ENCODE results near the gene PIGN.

The PIGN gene

DNA sequence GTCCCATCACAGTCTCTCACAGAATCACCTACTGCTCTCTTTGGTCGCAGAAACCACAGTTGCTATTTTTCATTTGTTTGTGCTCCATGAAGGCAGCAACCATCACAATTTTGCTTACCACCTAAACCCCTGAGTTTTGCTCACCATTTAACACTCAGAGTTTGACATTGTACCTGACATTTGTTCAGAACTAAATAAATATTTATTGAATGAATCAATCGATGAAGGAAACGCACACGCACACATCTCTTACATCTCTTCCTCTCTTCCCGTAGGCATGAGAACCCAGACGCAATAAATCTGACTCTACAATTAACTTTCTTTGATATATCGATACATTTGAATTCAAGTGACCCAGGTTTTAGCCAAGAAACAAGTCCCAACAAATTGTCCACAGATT lies 188.5 kb downstream of the PIGN start:
- peak; percentile 17 for DNase-seq (ENCODE audit: low read depth)
- TF ChIP-seq CTCF (conservative IDR thresholded peaks at IDR 0.05; ENCODE audit: low read length) = no peak
- H3K4me3 ChIP-seq (ENCODE audit: low read length) = no peak overlapping the region

DNA sequence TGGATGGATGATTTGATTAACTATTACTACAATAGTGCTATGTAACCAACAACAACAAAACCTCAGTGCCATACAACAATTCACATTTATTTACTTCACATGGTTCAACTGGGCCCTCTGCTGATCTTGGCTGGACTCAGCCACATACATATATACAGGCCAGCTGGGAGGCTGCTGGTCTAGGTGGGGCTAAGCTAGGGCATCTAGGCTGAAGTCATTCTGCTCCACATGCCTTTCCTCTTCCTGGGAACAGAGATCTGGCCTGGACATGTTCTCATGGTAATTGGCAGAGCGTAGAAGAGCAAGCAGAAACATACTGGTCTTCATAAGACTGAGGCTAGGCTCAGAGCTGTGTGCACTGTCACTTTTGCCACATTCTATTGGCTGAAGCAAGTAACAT lies 191.2 kb downstream of the PIGN start:
- no peak for DNase-seq (ENCODE audit: low read depth)
- H3K4me3 ChIP-seq (ENCODE audit: low read length) = no peak overlapping the region
- no peak for TF ChIP-seq CTCF (conservative IDR thresholded peaks at IDR 0.05; ENCODE audit: low read length)

GRCh38 chr18:61993831-61994230 lies 193.0 kb downstream of the PIGN start:
- TF ChIP-seq CTCF (conservative IDR thresholded peaks at IDR 0.05; ENCODE audit: low read length) = no peak
- H3K4me3 ChIP-seq (ENCODE audit: low read length) = no peak overlapping the region
- peak; percentile 53 for DNase-seq (ENCODE audit: low read depth)

GRCh38 chr18:61992923-61993322 lies 193.9 kb downstream of the PIGN start:
- peak; percentile 82 for DNase-seq (ENCODE audit: low read depth)
- H3K4me3 ChIP-seq (ENCODE audit: low read length) = no peak overlapping the region
- no peak; the same call in 1 of the 2 replicates for TF ChIP-seq CTCF (conservative IDR thresholded peaks at IDR 0.05; ENCODE audit: low read length)

- TF ChIP-seq CTCF (conservative IDR thresholded peaks at IDR 0.05; ENCODE audit: low read length) = no peak
- peak; percentile 86 for DNase-seq (ENCODE audit: low read depth)
Measured at GRCh38 chr18:61992285-61992684, 194.6 kb downstream of the PIGN start.

DNA sequence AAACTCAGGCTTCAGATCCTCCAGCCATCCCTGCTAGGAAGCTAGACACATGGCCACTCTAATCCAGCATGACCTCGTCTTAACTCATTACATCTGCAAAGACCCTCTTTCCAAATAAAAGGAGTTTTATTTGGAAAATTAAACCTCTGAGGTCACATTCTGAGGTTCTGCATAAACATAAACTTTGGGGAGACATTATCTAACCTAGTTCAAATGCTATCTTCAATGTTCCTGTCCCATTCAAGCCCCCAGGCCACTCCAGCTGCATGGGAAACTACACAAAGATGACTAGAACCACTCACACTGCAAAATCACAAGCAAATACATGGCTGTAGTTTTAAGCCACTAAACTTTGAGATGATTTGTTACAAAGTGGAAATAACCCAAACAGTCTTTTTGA lies 195.0 kb downstream of the PIGN start:
- TF ChIP-seq CTCF (conservative IDR thresholded peaks at IDR 0.05; ENCODE audit: low read length) = no peak
- no peak overlapping the region for H3K4me3 ChIP-seq (ENCODE audit: low read length)
- DNase-seq (ENCODE audit: low read depth) = no peak

More at GRCh38 chr18:61992285-61992684, 194.6 kb downstream of the PIGN start:
- no peak overlapping the region for H3K4me3 ChIP-seq (ENCODE audit: low read length)

GRCh38 chr18:61991201-61991600 lies 195.7 kb downstream of the PIGN start:
- DNase-seq (ENCODE audit: low read depth) = peak; percentile 72
- no peak overlapping the region for H3K4me3 ChIP-seq (ENCODE audit: low read length)
- no peak for TF ChIP-seq CTCF (conservative IDR thresholded peaks at IDR 0.05; ENCODE audit: low read length)

Measured in AG10803 (cell line).